Neuronal stem cell (in vitro differentiated cells): ENCODE data around the gene POLR2C.

Experiments used
- DNase-seq: peaks from one replicate; pipeline ENCODE4 v3.0.0-alpha.2; 2013; ENCODE audit warnings: low spot score
- H2AFZ ChIP-seq: one replicate; pipeline ENCODE4 v1.6.1; 2013; ENCODE audit warnings: mild to moderate bottlenecking, low read length, inconsistent platforms
- H2AK5ac ChIP-seq: 2 replicates; pipeline ENCODE4 v1.6.1; 2013; ENCODE audit warnings: low read depth, mild to moderate bottlenecking, inconsistent platforms, low read length, moderate library complexity, mixed read lengths
- H2BK120ac ChIP-seq: 2 replicates; pipeline ENCODE4 v1.6.1; 2013; ENCODE audit warnings: low read depth, mild to moderate bottlenecking, inconsistent platforms, low read length, moderate library complexity, mixed read lengths
- H2BK12ac ChIP-seq: one replicate; pipeline ENCODE4 v1.6.1; 2013; ENCODE audit warnings: low read length, inconsistent platforms
- H2BK15ac ChIP-seq: 2 replicates; pipeline ENCODE4 v1.6.1; 2013; ENCODE audit warnings: mild to moderate bottlenecking, low read length, inconsistent platforms, mixed read lengths
- H2BK5ac ChIP-seq: one replicate; pipeline ENCODE4 v1.6.1; 2013; ENCODE audit warnings: inconsistent platforms, mild to moderate bottlenecking, low read length, moderate library complexity
- H3K14ac ChIP-seq: one replicate; pipeline ENCODE4 v1.6.1; 2013; ENCODE audit warnings: low read length, inconsistent platforms
- H3K18ac ChIP-seq: 2 replicates; pipeline ENCODE4 v1.6.1; 2013; ENCODE audit warnings: low read length, inconsistent platforms
- H3K23ac ChIP-seq: 2 replicates; pipeline ENCODE4 v1.6.1; 2013; ENCODE audit warnings: low read depth, mild to moderate bottlenecking, mixed read lengths, low read length, inconsistent platforms; ENCODE audit not compliant: poor library complexity
- H3K27ac ChIP-seq: replicated peaks from 3 replicates; pipeline ENCODE4 v1.5.1; 2013; ENCODE audit warnings: low read length, inconsistent platforms
- H3K27me3 ChIP-seq, 3 experiments: 2 replicates each; pipeline ENCODE4 v1.6.1; 2013; ENCODE audit warnings: low read length in 3 of 3, mild to moderate bottlenecking in 2 of 3, inconsistent platforms in 1 of 3, low read depth in 1 of 3, mixed read lengths in 1 of 3, moderate library complexity in 1 of 3; ENCODE audit not compliant: control insufficient read depth in 3 of 3, insufficient read depth in 3 of 3
- H3K36me3 ChIP-seq, 2 donors: replicated peaks in 1 of 2; 2 replicates each; pipeline ENCODE4 v1.6.1; 2013; ENCODE audit warnings: low read length in 2 of 2; ENCODE audit not compliant: control insufficient read depth in 2 of 2, insufficient read depth in 2 of 2
- H3K4ac ChIP-seq: 2 replicates; pipeline ENCODE4 v1.6.1; 2013; ENCODE audit warnings: inconsistent platforms, mild to moderate bottlenecking, low read length, moderate library complexity
- H3K4me1 ChIP-seq, 2 donors: 1 replicate in 1 of 2; 2 replicates in 1 of 2; pipeline ENCODE4 v1.6.1; 2013; ENCODE audit warnings: low read length in 2 of 2, low read depth in 1 of 2; ENCODE audit not compliant: control insufficient read depth in 2 of 2, insufficient read depth in 1 of 2
- H3K4me2 ChIP-seq: one replicate; pipeline ENCODE4 v1.6.1; 2013; ENCODE audit warnings: mild to moderate bottlenecking, low read length, inconsistent platforms; ENCODE audit not compliant: insufficient read depth, poor library complexity, severe bottlenecking
- H3K4me3 ChIP-seq, 2 donors: 2 replicates each; pipeline ENCODE4 v1.5.1; 2013; ENCODE audit warnings: low read length in 2 of 2, mild to moderate bottlenecking in 2 of 2, inconsistent platforms in 1 of 2, moderate library complexity in 1 of 2
- H3K79me1 ChIP-seq: one replicate; pipeline ENCODE4 v1.6.1; 2013; ENCODE audit warnings: low read depth, mild to moderate bottlenecking, inconsistent platforms, low read length, moderate library complexity
- H3K9ac ChIP-seq: one replicate; pipeline ENCODE4 v1.6.1; 2013; ENCODE audit warnings: mild to moderate bottlenecking, low read depth, low read length, inconsistent platforms; ENCODE audit not compliant: poor library complexity
- H3K9me3 ChIP-seq, 2 donors: replicated peaks in 1 of 2; 2 replicates each; pipeline versions ENCODE3 to v1.6.1; 2013; ENCODE audit warnings: low read length in 2 of 2, mild to moderate bottlenecking in 2 of 2, inconsistent platforms in 1 of 2, low read depth in 1 of 2, mixed read lengths in 1 of 2, moderate library complexity in 1 of 2; ENCODE audit not compliant: control insufficient read depth in 2 of 2, insufficient read depth in 1 of 2
- H4K8ac ChIP-seq: one replicate; pipeline ENCODE4 v1.6.1; 2013; ENCODE audit warnings: low read depth, mild to moderate bottlenecking, inconsistent platforms, low read length, moderate library complexity
- H4K91ac ChIP-seq: one replicate; pipeline ENCODE4 v1.6.1; 2013; ENCODE audit warnings: low read length, low read depth, mild to moderate bottlenecking, inconsistent platforms; ENCODE audit not compliant: poor library complexity
- WGBS, 2 donors: extraction: QIAGEN DNeasy Blood & Tissue Kit; methylation state at CpG; one replicate each; pipeline ENCODE4 v1.1.7; 2013; ENCODE audit warnings: missing lambda C conversion rate in 2 of 2, mixed read lengths in 1 of 2; ENCODE audit not compliant: insufficient read length in 2 of 2, insufficient replicate concordance in 1 of 2; ENCODE audit errors: extremely low coverage in 2 of 2; 5-methylcytosine and 5-hydroxymethylcytosine counted together

The POLR2C gene

DNA sequence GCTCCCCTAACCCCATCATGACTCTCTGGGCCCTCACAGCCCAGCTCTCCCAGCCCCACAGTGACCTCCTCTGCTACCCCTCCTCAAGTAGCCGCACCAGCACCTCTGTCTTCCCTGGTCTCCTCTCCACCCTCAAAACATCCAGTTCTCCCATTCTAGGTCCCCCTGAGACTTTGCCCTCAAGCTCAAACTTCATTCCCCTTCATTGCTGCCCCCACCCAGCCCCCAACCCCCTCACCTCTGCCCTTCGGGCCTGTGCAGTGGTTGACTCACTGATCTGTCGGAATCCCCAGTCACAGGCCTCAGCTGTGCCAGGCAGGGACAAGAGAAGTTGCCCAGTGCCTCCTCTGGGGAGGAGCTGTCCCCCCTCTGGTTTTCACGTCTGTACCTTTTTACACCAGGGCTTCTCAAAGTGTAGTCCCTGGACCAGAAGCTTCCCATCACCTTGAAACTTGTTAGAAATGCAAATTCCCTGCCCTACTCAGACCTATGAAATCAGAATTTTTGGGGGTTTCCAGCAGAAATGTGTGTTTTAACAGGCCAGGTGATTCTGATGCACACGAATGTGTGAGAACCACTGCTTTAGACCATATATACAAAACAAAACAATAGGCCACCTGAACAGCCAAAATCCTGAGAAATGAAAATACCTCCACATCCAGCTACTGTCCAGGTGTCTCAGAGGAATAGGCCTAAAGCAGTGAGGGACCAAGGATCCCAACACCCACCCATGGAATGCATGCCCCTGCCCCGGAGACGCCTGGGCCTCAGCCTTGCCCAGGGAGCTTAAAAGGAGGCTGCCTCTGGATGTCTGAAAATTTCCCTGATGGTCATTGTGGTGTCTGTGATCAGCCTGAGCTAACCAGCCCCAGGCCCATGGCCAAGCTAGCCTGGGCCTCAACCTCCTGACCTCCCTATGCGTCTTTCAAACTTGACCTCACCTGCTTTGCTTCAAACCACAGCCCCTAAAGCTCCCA, 24.7 kb downstream of the POLR2C start:
- Histone ChIP-seq H3K27me3 (peaks cover 0 to 28% (median 3%) of the 10 kb centered on the region in 3 experiments), H2AFZ (peak overlapping the region; percentile 96), H3K4me1 (peaks cover 9 to 11% of the 10 kb centered on the region in 2 donors), H2AK5ac (no peak overlapping the region), H2BK120ac (no peak overlapping the region), H4K8ac (peak overlapping the region; percentile 70), H3K79me1 (peaks cover 9% of the 10 kb centered on the region), H3K27ac (no peak overlapping the region), H2BK12ac (no peak overlapping the region), H3K18ac (peak overlapping the region; percentile 23), H3K4me2 (no peak overlapping the region), H3K14ac (no peak overlapping the region), H3K36me3 (no peaks in the 10 kb centered on the region), H2BK15ac (no peak overlapping the region), H3K23ac (no peak overlapping the region), H4K91ac (no peak overlapping the region), H3K9ac (no peak overlapping the region), H3K4me3 (peak overlapping the region in 1 of 2 donors; percentile 42), H3K4ac (no peak overlapping the region), H2BK5ac (no peak overlapping the region), H3K9me3 (peaks cover 3 to 7% of the 10 kb centered on the region in 2 donors)
- no CpG with 5 or more reads among the region's 8 CpGs for WGBS, 2 donors
- no peak for DNase-seq

DNA sequence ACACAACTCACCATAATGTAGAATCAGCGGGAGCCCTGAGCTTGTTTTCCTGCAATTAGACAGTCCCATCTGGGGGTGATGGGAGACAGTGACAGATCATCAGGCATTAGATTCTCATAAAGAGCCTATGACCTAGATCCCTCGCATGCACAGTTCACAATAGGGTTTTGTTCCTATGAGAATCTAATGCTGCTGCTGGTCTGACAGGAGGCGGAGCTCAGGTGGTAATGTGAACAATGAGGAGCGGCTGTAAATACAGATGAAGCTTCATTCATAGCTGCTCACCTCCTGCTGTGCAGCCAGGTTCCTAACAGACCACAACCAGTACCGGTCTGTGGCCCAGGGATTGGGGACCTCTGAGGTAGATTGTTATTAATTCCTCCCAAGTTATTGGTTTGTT, 26.8 kb downstream of the POLR2C start:
- Histone ChIP-seq H2BK120ac (no peak overlapping the region), H4K91ac (no peak overlapping the region), H3K27me3 (peaks cover 0 to 17% (median 3%) of the 10 kb centered on the region in 3 experiments), H3K9ac (no peak overlapping the region), H2BK15ac (no peak overlapping the region), H3K4ac (no peak overlapping the region), H3K9me3 (peaks cover 3 to 7% of the 10 kb centered on the region in 2 donors), H3K36me3 (no peaks in the 10 kb centered on the region), H2BK12ac (no peak overlapping the region), H3K4me3 (no peak overlapping the region), H3K4me2 (no peak overlapping the region), H3K18ac (no peak overlapping the region), H4K8ac (no peak overlapping the region), H2BK5ac (no peak overlapping the region), H2AK5ac (no peak overlapping the region), H3K4me1 (peaks cover 9 to 15% of the 10 kb centered on the region in 2 donors), H3K79me1 (peaks cover 2% of the 10 kb centered on the region), H2AFZ (no peak overlapping the region), H3K23ac (no peak overlapping the region), H3K14ac (no peak overlapping the region), H3K27ac (no peak overlapping the region)
- WGBS, 2 donors: no CpG with 5 or more reads among the region's 5 CpGs
- no peak for DNase-seq

DNA sequence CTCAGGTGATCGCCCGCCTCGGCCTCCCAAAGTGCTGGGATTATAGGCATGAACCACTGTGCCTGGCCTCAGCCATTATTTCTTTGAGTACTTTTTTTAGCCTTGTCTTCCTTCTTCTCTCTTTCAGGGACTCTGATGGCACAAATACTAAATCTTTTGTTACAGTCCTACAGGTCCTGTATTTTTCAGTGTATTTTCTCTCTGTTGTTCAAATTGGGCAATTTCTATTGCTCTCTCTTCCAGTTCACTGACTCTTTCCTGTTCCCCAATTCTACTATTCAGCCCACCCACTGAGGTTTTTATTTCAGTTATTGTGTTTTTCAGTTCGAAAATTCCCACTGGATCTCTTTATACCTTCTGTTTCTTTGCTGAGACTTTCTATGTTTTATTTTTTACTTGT, 31.3 kb downstream of the POLR2C start:
- Histone ChIP-seq H3K18ac (no peak overlapping the region), H3K23ac (no peak overlapping the region), H3K4me1 (peaks cover 0 to 5% of the 10 kb centered on the region in 2 donors), H2AK5ac (no peak overlapping the region), H3K9me3 (peaks cover 3 to 7% of the 10 kb centered on the region in 2 donors), H2AFZ (no peak overlapping the region), H3K4me2 (no peak overlapping the region), H3K27ac (no peak overlapping the region), H3K79me1 (no peaks in the 10 kb centered on the region), H2BK5ac (no peak overlapping the region), H4K8ac (no peak overlapping the region), H2BK120ac (no peak overlapping the region), H3K36me3 (no peaks in the 10 kb centered on the region), H3K27me3 (peaks cover 0 to 7% (median 0%) of the 10 kb centered on the region in 3 experiments), H4K91ac (no peak overlapping the region), H3K14ac (no peak overlapping the region), H3K4ac (no peak overlapping the region), H2BK12ac (no peak overlapping the region), H3K9ac (no peak overlapping the region), H3K4me3 (no peak overlapping the region), H2BK15ac (no peak overlapping the region)
- no CpG with 5 or more reads among the region's 4 CpGs for WGBS, 2 donors
- no peak for DNase-seq

DNA sequence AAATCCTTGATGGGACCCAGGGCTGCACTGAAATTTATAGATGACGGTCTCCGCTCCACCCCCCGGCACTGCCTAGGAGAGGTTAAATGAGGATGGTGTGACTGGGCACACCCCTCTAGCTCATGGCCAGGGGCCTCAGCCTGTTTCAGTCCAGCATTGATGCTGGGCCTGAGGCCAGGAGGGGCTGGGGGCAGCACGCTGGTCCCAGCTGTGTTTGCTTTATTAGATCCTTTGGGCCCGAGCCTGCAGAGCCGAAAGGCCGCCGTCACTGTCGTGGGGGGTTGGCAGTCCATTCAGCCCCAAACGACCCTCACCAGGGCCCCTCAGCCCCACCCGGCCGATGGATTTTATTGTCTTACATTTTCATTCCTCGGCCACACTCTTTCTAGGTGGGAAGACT, 34.6 kb downstream of the POLR2C start:
- Histone ChIP-seq H3K9me3 (no peaks in the 10 kb centered on the region), H3K18ac (peak overlapping the region; percentile 73), H3K23ac (no peak overlapping the region), H3K4me2 (no peak overlapping the region), H3K27ac (no peak overlapping the region), H4K91ac (no peak overlapping the region), H2BK15ac (no peak overlapping the region), H2AK5ac (no peak overlapping the region), H2BK5ac (no peak overlapping the region), H2BK12ac (no peak overlapping the region), H3K27me3 (peaks cover 0 to 14% (median 0%) of the 10 kb centered on the region in 3 experiments), H3K9ac (no peak overlapping the region), H2AFZ (no peak overlapping the region), H2BK120ac (no peak overlapping the region), H4K8ac (no peak overlapping the region), H3K79me1 (no peaks in the 10 kb centered on the region), H3K4me1 (peaks cover 2 to 5% of the 10 kb centered on the region in 2 donors), H3K36me3 (no peaks in the 10 kb centered on the region), H3K4me3 (no peak overlapping the region), H3K14ac (no peak overlapping the region), H3K4ac (no peak overlapping the region)
- no CpG with 5 or more reads among the region's 13 CpGs for WGBS, 2 donors
- no peak for DNase-seq
